Measurements from ENCODE around the gene KEAP1. TPM values are rescaled to one million over a fixed set of nuclear protein-coding genes. Genes with fewer than 3 reads are reported as not detected.

Gene KEAP1
- total and polyA plus RNA-seq, 10 of the 15 experiments (the other 5 are each of a cell fraction or from before 2014, with no cell fraction given), result 1.4 to 87.7 (median 48.6) TPM

DNA sequence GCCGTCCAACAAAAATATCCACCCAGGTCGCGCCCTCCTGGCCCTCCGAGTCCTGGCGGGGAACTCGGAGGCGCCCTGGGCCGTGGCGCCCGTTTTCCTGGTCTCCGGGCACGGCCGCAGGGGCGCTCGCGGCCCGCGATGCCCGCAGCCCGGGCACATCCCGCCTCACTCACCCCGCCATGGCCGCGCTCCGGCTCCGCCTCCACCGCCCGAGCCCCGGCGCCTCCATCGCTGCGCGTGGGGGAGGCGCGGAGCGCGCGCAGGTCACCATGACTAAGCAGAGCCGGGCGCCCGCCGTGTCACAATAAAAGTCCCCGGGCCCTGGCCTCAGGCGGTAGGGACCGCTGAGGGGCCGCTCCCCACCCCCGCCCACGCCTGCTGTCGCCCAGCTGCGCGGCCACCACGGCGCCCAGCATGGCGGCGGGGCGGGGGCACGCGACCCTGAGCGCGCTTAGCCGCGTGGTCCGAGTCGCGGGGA, 593 bp downstream of the KEAP1 start (continued):
- TF ChIP-seq EZH2 (IDR thresholded peaks at IDR 0.05; ENCODE audit: borderline replicate concordance, control insufficient read depth, low read depth, low read length) (no peak), POLR2A (IDR thresholded peaks at IDR 0.05; ENCODE audit: low read depth, low read length) (peak; percentile 95), POU2F2 (IDR thresholded peaks at IDR 0.05; ENCODE audit: borderline replicate concordance, low read depth, low read length) (peak; percentile 78; the same call in 2 of the 3 replicates), NR2C2 (IDR thresholded peaks at IDR 0.05; ENCODE audit: borderline replicate concordance, control insufficient read depth, insufficient read length, low read depth) (no peak), MYB (IDR thresholded peaks at IDR 0.05; ENCODE audit: borderline replicate concordance, low read depth, low read length) (no peak), RAD21 (IDR thresholded peaks at IDR 0.05; ENCODE audit: insufficient read depth, low read depth, low read length) (no peak), MYC (IDR thresholded peaks at IDR 0.05; ENCODE audit: insufficient read depth, insufficient read length, insufficient replicate concordance, low read length, severe bottlenecking) (peak; percentile 76), RCOR1 (conservative IDR thresholded peaks at IDR 0.05; ENCODE audit: low read depth, low read length) (no peak), KLF5 (IDR thresholded peaks at IDR 0.05; ENCODE audit: partially characterized antibody) (no peak), TAF1 (IDR thresholded peaks at IDR 0.05; ENCODE audit: borderline replicate concordance, low read depth, low read length) (peak; percentile 94; the same call in 1 of the 2 replicates), ZNF24 (IDR thresholded peaks at IDR 0.05) (peak; percentile 63), SUZ12 (IDR thresholded peaks at IDR 0.05; ENCODE audit: unreplicated experiment) (no peak), GABPA (IDR thresholded peaks at IDR 0.05; ENCODE audit: low read depth) (no peak), CHD2 (IDR thresholded peaks at IDR 0.05; ENCODE audit: borderline replicate concordance, low read depth, low read length) (peak; percentile 66)
- TF ChIP-seq, protein P1, sequence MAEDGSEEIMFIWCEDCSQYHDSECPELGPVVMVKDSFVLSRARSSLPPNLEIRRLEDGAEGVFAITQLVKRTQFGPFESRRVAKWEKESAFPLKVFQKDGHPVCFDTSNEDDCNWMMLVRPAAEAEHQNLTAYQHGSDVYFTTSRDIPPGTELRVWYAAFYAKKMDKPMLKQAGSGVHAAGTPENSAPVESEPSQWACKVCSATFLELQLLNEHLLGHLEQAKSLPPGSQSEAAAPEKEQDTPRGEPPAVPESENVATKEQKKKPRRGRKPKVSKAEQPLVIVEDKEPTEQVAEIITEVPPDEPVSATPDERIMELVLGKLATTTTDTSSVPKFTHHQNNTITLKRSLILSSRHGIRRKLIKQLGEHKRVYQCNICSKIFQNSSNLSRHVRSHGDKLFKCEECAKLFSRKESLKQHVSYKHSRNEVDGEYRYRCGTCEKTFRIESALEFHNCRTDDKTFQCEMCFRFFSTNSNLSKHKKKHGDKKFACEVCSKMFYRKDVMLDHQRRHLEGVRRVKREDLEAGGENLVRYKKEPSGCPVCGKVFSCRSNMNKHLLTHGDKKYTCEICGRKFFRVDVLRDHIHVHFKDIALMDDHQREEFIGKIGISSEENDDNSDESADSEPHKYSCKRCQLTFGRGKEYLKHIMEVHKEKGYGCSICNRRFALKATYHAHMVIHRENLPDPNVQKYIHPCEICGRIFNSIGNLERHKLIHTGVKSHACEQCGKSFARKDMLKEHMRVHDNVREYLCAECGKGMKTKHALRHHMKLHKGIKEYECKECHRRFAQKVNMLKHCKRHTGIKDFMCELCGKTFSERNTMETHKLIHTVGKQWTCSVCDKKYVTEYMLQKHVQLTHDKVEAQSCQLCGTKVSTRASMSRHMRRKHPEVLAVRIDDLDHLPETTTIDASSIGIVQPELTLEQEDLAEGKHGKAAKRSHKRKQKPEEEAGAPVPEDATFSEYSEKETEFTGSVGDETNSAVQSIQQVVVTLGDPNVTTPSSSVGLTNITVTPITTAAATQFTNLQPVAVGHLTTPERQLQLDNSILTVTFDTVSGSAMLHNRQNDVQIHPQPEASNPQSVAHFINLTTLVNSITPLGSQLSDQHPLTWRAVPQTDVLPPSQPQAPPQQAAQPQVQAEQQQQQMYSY (CRISPR knock-in tag; IDR thresholded peaks at IDR 0.05), result no peak
- TF ChIP-seq, protein P2, sequence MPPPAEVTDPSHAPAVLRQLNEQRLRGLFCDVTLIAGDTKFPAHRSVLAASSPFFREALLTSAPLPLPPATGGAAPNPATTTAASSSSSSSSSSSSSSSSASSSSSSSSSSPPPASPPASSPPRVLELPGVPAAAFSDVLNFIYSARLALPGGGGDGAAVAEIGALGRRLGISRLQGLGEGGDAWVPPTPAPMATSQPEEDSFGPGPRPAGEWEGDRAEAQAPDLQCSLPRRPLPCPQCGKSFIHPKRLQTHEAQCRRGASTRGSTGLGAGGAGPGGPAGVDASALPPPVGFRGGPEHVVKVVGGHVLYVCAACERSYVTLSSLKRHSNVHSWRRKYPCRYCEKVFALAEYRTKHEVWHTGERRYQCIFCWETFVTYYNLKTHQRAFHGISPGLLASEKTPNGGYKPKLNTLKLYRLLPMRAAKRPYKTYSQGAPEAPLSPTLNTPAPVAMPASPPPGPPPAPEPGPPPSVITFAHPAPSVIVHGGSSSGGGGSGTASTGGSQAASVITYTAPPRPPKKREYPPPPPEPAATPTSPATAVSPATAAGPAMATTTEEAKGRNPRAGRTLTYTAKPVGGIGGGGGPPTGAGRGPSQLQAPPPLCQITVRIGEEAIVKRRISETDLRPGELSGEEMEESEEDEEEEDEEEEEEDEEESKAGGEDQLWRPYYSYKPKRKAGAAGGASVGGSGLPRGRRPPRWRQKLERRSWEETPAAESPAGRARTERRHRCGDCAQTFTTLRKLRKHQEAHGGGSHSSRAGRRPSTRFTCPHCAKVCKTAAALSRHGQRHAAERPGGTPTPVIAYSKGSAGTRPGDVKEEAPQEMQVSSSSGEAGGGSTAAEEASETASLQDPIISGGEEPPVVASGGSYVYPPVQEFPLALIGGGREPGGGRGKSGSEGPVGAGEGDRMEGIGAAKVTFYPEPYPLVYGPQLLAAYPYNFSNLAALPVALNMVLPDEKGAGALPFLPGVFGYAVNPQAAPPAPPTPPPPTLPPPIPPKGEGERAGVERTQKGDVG (CRISPR knock-in tag; IDR thresholded peaks at IDR 0.05), result no peak
- TF ChIP-seq, protein P3, sequence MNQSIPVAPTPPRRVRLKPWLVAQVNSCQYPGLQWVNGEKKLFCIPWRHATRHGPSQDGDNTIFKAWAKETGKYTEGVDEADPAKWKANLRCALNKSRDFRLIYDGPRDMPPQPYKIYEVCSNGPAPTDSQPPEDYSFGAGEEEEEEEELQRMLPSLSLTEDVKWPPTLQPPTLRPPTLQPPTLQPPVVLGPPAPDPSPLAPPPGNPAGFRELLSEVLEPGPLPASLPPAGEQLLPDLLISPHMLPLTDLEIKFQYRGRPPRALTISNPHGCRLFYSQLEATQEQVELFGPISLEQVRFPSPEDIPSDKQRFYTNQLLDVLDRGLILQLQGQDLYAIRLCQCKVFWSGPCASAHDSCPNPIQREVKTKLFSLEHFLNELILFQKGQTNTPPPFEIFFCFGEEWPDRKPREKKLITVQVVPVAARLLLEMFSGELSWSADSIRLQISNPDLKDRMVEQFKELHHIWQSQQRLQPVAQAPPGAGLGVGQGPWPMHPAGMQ (IDR thresholded peaks at IDR 0.05; ENCODE audit: borderline replicate concordance), result no peak
- TF ChIP-seq, protein P4, sequence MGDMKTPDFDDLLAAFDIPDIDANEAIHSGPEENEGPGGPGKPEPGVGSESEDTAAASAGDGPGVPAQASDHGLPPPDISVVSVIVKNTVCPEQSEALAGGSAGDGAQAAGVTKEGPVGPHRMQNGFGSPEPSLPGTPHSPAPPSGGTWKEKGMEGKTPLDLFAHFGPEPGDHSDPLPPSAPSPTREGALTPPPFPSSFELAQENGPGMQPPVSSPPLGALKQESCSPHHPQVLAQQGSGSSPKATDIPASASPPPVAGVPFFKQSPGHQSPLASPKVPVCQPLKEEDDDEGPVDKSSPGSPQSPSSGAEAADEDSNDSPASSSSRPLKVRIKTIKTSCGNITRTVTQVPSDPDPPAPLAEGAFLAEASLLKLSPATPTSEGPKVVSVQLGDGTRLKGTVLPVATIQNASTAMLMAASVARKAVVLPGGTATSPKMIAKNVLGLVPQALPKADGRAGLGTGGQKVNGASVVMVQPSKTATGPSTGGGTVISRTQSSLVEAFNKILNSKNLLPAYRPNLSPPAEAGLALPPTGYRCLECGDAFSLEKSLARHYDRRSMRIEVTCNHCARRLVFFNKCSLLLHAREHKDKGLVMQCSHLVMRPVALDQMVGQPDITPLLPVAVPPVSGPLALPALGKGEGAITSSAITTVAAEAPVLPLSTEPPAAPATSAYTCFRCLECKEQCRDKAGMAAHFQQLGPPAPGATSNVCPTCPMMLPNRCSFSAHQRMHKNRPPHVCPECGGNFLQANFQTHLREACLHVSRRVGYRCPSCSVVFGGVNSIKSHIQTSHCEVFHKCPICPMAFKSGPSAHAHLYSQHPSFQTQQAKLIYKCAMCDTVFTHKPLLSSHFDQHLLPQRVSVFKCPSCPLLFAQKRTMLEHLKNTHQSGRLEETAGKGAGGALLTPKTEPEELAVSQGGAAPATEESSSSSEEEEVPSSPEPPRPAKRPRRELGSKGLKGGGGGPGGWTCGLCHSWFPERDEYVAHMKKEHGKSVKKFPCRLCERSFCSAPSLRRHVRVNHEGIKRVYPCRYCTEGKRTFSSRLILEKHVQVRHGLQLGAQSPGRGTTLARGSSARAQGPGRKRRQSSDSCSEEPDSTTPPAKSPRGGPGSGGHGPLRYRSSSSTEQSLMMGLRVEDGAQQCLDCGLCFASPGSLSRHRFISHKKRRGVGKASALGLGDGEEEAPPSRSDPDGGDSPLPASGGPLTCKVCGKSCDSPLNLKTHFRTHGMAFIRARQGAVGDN (IDR thresholded peaks at IDR 0.05), result peak; percentile 73

Data from GM12878 (cell line).